Kasumi-1 (cell line): ENCODE data around the gene LRIT2.
"Not testable (repeated sequence)": the region's sequence is repeated elsewhere in the genome, so short reads cannot be mapped to it uniquely, and the experiment has no call there.

Experiments
- DNase-seq, 2 experiments: peaks; one replicate each; lab custom pipeline; 2025; lab: John Stamatoyannopoulos, UW

The LRIT2 gene

DNA sequence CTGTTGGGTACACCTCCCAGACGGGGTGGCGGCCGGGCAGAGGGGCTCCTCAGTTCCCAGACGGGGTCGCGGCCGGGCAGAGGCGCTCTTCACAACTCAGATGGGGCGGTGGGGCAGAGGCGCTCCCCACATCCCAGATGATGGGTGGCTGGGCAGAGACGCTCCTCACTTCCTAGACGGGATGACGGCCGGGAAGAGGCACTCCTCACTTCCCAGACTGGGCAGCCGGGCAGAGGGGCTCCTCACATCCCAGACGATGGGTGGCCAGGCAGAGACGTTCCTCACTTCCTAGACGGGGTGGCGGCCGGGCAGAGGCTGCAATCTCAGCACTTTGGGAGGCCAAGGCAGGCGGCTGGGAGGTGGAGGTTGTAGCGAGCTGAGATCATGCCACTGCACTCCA is 45.0 kb downstream of the LRIT2 start:
- DNase-seq: not testable (repeated sequence)

DNA sequence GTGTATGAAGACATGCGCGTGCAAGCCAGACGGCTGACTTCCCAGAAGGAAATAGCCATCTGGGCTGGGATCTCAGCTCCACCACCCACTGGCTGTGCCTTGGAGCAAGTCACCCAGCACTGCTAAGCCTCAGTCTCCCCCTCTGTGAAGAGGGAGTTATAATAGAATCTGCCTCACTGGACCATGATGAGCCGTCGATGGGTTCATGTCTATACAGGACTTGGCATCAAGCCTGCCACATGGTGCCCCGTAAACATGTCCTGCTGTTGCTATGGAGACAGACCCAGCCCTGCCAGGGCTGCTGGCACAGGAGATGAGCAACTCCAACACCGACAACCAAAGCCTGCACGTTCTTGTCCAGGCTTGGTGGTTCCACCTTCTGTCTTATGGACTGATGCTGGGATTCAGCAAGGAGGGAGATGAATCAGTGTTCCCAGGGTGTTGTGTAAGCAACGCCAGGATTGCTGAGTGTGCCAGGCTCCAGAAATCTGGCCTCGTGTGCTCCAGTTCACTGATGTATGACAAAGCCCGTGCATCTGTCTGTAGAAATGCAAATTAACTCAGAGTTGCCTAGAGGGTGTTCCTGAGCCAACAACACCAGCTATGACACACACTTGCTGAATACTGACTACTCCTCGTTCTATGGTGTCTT is 46.2 kb downstream of the LRIT2 start:
- no peak for DNase-seq

DNA sequence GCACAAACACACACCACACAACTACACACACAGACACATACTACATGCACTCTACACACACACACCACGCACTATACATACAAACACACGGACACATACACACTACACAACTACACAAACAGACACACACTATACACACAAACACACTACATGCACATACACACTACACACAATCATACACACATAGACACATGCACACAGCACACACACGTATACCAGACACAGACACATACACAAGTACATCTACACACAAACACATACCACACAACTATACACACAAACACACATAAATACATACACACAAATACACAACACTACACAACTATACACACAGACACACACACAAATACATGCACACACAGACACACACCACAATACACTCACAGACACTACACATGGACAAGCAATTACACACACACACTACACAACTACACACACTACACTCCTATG is 47.2 kb downstream of the LRIT2 start:
- DNase-seq: no peak

DNA sequence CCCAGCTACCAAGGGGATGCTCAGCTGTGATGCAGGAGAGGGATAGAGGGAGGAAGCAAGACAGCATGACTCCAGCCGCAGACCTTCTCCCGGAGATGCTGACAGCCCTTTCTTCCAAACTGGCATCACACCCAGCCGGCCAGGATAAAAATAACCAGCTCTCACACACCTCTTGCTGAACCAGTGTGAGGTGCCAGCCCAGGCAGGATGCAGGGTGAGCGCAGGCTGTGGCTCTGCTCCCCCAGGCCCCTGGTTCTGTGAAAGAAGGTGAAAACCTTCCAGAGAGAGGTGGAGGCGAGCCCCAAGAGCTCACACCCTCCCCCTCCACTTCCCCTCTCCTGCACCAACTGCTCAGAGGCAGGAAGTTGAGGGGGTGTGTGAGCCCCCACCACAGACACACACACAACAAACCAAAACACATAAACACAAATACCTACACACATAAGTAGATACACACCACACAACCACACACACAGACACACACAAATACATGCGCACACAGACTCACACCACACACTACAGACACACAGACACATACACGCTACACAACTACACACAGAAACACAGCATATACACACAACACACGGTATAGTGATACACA is 47.7 kb downstream of the LRIT2 start:
- no peak for DNase-seq

DNA sequence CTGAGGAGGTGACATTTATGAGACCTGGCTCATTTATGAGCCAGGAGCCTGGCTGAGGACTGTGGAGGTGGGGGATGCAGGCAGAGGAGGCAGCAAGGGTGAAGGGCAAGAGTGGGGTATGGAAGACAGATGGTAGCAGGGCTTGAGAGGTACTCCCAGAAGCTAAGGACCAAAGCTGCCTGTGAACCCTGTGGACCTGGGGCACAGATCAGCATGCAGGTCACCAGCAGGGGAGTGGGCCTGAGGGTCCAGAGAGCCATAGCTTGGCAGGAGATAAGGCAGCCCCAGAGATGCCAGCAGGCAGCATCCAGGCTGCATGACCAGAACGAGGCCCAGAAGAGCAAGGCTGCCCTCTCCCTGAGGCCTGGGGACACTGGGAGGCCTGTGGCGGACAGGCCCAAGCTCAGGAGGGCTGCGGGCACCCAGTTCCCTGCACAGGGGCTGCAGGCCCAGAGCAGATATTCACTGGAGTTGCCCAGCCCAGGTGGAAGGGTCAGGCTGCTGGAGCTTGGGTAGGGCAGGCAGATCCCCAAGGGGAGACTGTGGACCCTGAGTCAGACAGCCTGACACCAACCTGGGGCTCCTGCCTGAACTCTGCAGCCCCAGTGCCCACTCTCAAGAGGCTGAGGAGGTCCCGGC is 48.4 kb downstream of the LRIT2 start:
- DNase-seq: no peak

DNA sequence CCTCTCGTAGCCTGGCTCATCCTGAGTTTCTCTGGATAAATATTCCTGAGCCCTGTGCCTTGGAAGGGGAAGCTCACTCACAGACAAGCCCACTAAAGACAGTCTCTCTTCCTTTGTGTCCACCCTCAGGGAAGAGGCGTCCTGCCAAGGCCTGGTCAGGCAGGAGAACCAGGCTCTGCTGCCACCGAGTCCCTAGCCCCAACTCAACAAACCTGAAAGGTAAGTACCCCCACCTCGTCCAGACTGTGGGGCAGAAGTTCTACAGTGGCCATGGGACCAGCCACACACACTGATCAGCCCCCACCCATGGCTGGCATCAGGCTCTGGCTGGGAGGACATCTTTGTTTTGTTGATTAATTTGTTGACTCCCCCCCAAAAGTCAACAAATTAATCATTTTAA is 49.0 kb downstream of the LRIT2 start:
- DNase-seq: no peak

DNA sequence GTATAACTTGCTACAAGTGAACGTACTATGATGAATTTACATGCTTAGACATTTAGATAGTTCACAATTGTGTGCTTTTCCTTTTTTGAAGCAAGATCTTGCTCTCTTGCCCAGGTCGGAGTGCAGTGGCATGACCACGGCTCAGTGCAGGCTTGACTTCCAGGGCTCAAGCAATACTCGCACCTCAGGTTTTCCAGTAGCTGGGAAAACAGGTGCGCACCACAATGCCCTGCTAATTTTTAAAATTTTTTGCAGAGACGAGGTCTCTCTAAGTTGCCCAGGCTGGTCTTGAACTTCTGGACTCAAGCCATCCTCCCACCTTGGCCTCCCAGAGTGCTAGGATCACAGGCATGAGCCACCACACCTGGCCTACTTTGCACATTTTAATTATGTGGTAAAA is 49.9 kb downstream of the LRIT2 start:
- no peak for DNase-seq

DNA sequence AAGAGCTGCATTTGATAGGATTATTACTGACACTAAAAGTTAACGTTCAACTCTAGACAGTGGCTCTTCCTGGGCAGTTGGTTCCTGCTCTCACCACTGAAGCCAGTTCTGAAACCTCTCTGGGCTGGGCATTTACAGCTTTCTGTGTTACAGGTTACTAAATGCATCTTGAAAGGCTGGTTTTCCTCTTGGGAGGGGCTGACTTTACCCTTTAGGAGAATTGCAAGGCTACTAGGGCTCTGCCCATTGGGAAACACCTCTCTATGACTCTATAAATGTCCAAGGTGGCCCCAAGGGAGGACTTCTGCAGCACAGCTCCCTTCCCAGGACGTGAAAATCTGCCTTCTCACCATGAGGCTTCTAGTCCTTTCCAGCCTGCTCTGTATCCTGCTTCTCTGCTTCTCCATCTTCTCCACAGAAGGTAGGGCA is 51.8 kb downstream of the LRIT2 start, which contains the start of gene GPR15LG:
Gene GPR15LG, plus strand, starts transcription at position 301 of the 429 bp plus-strand sequence. Its CDS starts 51 bp downstream, at position 352.
- DNase-seq: no peak

DNA sequence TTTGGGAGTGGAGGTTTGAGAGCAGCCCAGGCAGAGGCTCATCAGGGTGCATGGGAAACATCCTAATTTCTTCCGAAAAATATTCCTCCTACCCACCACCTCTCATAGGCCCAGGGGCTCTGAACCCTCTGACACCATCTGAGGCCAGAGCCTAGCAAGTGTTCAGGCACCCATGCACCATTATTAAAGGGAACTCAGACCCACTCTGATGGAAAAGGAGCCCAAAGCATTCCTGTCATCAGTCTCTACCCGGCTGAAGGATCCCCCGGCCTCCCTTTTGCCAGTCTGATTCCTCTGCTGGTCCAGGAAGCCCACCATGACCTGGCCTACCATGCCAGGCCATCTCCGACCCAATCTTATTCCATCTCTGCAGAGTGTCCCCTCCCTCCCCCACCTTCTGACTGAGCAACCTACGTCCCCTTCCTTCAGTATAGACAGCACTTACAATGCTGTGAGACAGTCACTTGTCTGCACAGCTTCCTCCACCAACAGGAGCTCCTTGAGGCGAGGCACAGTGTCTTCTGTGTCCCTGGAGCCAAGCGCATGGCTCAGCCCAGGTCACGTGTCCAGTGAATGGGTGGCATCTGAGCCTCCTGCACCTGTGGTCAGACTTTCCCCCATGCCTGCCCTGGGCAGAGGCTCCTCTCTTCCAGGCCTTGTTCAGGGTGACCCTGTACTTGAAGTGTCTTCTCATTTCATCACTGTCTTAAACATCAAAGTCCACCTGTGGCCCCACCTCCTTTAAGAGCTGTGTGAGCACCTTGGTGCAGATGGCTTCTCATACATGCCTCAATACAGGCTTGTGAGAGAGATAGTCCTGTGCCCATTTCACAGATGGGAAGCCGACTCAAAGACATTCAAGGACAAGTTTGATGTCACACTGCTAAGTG is 52.6 kb downstream of the LRIT2 start:
- DNase-seq: no peak

DNA sequence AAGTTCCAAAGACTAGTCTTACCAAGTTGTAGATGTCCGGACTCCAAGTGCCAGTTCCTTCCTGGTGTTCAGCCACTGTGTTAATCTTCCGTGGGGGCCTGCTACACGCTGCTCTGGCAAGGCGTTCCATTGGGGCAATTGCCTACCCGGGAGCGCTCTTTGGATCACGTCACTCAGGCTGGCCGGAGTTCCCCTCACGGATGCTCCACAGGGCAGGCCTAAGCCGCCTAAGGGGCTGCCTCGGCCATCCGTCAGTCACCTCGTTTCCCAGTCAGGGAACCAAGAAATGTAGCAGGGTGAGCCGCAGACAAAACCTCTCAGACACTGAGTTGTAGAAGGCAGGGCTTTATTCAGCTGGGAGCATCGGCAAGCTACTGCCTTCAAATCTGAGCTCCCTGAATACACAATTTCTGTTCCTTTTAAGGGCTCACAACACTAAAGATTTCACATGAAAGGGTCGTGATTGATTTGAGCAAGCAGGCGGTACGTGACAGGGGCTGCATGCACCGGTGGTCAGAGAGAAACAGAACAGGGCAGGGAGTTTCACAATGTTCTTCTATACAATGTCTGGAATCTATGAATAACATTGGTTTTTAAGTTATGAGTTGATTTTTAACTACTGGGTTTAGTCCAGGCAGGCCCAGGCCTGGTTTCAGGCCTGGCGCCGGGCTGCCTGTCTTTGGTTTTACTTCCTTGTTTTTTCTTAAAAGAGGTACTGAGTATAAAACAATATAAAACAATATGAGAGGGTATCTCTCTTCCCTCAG is 53.5 kb downstream of the LRIT2 start:
- not testable (repeated sequence) for DNase-seq

DNA sequence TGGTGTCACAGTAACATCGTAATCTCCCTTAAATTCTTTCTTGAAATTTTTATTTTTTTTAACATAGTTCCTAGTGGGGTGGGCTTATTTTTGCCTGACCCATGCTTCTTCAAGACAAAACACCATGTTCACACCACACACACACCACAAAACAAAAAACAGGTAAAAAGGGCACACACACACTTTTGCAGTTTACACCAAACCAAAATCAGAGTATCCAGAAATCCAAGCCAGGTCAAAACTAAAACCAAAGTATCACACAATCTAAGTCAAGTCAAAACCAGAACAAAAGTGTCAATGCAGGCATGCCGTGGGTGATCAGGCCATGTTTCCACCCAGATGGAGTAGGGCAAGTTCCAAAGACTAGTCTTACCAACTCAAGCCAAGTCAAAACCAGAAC is 54.1 kb downstream of the LRIT2 start:
- DNase-seq: not testable (repeated sequence)
